Measurements from ENCODE around the gene TCF20. TPM values are rescaled to one million over a fixed set of nuclear protein-coding genes. Genes with fewer than 3 reads are reported as not detected.

The TCF20 gene
- total RNA-seq, 1 donor: 27.4 TPM

DNA sequence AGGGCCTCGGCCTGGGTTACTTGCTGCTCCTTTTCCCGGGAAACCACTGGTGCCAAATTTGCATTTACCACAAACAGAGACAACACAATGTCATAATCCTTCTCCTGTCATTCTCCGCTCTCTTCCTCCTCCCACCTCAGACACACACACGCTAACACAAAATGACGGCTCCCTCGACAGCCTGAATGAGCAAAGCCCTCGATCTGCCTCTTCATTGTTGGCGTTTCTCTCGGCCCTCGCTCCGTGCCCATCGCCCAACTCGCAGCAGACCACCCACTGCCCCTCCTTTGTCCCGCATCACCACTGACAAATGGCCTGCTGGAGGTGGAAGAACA lies 12.5 kb upstream of the TCF20 start:
- no peak for DNase-seq (ENCODE audit: low read depth)
- TF ChIP-seq CTCF (IDR thresholded peaks at IDR 0.05; ENCODE audit: insufficient read depth, low read length): no peak
- no peak overlapping the region for H3K4me3 ChIP-seq (ENCODE audit: low read depth, low read length)

GRCh38 chr22:42282252-42282942 lies 11.9 kb upstream of the TCF20 start:
- no peak for DNase-seq (ENCODE audit: low read depth)
- no peak overlapping the region for H3K4me3 ChIP-seq (ENCODE audit: low read depth, low read length)

DNA sequence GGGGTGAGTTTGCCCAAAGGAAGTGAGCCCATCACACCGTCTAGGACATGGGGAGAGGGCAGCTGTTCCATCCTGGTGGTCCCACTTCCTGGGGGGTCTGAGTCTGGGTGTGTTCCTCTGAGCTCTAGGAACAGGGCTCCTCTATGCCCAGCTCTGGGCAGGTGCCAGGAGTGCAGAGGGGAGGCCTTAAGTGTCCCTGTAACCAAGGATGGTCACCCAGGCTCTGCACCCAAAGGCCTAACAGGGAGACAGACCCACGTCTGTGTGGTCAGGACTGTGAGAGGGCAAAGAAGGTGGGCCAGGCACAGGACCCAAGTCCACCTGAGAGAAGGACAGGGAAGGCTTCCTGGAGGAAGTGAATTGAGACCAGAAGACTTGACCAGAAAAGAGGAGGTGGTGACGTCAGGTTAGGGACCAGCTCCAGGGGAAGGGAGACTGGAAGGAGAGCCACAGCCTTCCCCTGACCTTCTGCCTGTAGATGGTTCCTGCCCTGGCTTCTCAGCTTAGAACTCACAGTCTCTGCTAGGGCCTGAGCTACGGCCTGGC lies 11.3 kb upstream of the TCF20 start:
- no peak for TF ChIP-seq CTCF (IDR thresholded peaks at IDR 0.05; ENCODE audit: insufficient read depth, low read length)
- H3K4me3 ChIP-seq (ENCODE audit: low read depth, low read length): no peak overlapping the region
- DNase-seq (ENCODE audit: low read depth): no peak

More at GRCh38 chr22:42282252-42282942, 11.9 kb upstream of the TCF20 start:
- no peak for TF ChIP-seq CTCF (IDR thresholded peaks at IDR 0.05; ENCODE audit: insufficient read depth, low read length)

- H3K4me3 ChIP-seq (ENCODE audit: low read depth, low read length): no peak overlapping the region
- no peak for TF ChIP-seq CTCF (IDR thresholded peaks at IDR 0.05; ENCODE audit: insufficient read depth, low read length)
- no peak for DNase-seq (ENCODE audit: low read depth)
These were observed 10.8 kb upstream of the TCF20 start for GRCh38 chr22:42281284-42281683.

DNA sequence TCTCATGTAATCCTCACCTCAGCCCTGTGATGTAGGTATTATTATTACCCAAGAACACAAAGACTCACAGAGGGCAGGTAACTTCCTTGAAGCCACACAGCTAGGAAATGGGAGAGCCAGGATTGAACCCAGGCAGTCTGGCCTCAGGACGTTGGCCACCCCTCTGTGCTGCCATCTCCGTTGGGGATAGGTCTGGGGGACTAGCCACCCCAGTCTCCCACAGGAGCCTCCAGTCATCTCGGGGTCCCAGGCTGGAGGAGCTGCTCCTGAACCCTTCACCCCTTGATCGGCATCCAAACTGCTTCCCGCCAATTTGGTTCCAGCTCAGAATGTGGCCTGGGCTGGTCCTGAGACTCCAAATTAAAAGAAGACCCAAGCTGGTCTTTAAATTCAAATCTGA lies 10.4 kb upstream of the TCF20 start:
- no peak for TF ChIP-seq CTCF (IDR thresholded peaks at IDR 0.05; ENCODE audit: insufficient read depth, low read length)
- no peak overlapping the region for H3K4me3 ChIP-seq (ENCODE audit: low read depth, low read length)

DNA sequence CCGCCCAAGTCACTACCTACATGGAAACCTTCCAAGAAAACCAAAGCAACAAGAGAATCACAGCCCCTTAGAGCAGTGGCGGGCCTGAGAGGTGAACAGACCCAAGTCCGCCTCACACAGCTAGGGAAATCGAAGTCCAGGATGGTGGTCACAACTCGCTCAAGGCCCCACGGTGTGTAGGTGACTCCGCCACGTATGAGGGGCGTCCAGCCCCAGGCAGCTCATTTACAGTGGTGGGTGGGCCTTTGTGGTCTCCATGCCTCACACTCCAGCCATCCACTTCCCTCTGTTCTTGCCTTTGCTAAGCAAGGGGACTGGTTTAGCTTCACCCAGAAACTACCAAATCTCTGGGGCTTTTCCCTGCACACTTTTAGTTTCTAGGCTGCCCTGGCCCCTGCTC lies 9.7 kb upstream of the TCF20 start:
- no peak for TF ChIP-seq CTCF (IDR thresholded peaks at IDR 0.05; ENCODE audit: insufficient read depth, low read length)
- DNase-seq (ENCODE audit: low read depth): no peak

More for the DNA sequence above, 10.4 kb upstream of the TCF20 start:
- DNase-seq (ENCODE audit: low read depth): no peak

More for the DNA sequence above, 9.7 kb upstream of the TCF20 start:
- H3K4me3 ChIP-seq (ENCODE audit: low read depth, low read length): no peak overlapping the region

Data from fibroblast of the aortic adventitia (primary cell).